ENCODE data around the gene JMY. TPM values are rescaled to one million over a fixed set of nuclear protein-coding genes. Genes with fewer than 3 reads are reported as not detected.

JMY gene
- total RNA-seq, 3 donors from 2014 or later = 5.2 to 7.8 (median 5.7) TPM

Other genes starting within 250 kb of the JMY start
- under 1 TPM in 1 of 3 donors, not detected in 2; 0.57 TPM for gene DMGDH, start 166.5 kb upstream of the JMY start, total RNA-seq
- gene BHMT2, start 166.4 kb upstream of the JMY start, total RNA-seq = not detected
- gene BHMT, start 124.3 kb upstream of the JMY start, total RNA-seq = under 1 TPM in 2 of 3 donors, not detected in 1; 0.22 to 0.30 TPM

All from activated T-cell treated with anti-CD3 and anti-CD28 coated beads, Interleukin-2, amount 50 U/mL, for 4 hours (primary cell).